Measurements from ENCODE around the gene RAB3IP. TPM values are rescaled to one million over a fixed set of nuclear protein-coding genes. Genes with fewer than 3 reads are reported as not detected.

RAB3IP gene
- total RNA-seq, 4 donors from 2014 or later: 58.2 to 83.3 (median 70.2) TPM

DNA sequence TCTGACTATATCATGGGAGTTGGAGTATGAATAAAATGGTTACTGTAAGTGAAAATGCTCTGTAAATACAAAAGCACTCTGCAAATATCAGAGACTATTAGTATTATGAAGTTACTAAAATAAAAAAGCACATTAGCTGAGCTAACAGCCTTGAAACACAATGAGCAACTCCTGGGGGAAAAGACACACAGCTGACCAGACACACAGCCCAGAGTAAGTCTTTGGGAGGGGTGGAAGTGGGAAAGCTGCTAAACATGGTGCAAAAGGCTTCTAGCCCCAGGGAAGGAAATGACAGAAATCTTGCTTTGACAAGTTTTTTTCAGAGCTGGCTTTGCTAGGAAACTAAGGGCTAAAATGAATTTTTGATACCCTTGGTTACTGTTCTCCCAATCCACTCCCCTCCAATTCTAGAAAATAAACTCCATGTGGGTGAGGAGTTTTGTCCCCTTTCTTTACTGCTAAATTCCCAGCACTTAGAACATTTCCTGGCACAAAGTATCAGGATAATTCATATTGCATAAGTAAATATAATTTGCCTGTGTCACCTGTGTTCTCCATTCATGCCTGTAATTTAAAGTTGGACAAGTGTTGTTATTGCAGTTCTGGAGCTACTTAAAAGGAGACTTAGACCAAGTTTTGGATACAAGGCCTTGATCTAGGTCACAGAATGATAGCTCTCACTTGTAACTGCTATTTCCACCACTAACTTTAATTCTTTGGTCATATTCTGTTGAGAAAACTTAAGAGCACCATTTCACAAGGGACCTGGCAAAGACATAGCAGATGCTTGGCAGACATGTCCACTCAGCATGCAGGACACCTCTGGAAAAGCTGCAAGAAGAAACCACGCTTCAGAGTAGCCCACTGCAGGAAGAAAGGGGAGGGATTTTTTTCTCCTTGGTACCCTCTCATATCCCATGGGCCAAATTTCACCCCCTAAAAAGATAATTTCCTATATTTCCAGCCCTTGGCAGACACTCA is 19.0 kb upstream of the RAB3IP start:
- TF ChIP-seq, protein P1, sequence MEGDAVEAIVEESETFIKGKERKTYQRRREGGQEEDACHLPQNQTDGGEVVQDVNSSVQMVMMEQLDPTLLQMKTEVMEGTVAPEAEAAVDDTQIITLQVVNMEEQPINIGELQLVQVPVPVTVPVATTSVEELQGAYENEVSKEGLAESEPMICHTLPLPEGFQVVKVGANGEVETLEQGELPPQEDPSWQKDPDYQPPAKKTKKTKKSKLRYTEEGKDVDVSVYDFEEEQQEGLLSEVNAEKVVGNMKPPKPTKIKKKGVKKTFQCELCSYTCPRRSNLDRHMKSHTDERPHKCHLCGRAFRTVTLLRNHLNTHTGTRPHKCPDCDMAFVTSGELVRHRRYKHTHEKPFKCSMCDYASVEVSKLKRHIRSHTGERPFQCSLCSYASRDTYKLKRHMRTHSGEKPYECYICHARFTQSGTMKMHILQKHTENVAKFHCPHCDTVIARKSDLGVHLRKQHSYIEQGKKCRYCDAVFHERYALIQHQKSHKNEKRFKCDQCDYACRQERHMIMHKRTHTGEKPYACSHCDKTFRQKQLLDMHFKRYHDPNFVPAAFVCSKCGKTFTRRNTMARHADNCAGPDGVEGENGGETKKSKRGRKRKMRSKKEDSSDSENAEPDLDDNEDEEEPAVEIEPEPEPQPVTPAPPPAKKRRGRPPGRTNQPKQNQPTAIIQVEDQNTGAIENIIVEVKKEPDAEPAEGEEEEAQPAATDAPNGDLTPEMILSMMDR (IDR thresholded peaks at IDR 0.05): no peak
- TF ChIP-seq POLR2A (IDR thresholded peaks at IDR 0.05): no peak
- H3K27ac ChIP-seq: no peak overlapping the region
- no peaks in the 10 kb centered on the region for H3K4me1 ChIP-seq
- no peak overlapping the region for H3K4me3 ChIP-seq
- no peaks in the 10 kb centered on the region for H3K9me3 ChIP-seq
- DNase-seq: no peak
- H3K36me3 ChIP-seq: no peaks in the 10 kb centered on the region
- no peaks in the 10 kb centered on the region for H3K27me3 ChIP-seq

DNA sequence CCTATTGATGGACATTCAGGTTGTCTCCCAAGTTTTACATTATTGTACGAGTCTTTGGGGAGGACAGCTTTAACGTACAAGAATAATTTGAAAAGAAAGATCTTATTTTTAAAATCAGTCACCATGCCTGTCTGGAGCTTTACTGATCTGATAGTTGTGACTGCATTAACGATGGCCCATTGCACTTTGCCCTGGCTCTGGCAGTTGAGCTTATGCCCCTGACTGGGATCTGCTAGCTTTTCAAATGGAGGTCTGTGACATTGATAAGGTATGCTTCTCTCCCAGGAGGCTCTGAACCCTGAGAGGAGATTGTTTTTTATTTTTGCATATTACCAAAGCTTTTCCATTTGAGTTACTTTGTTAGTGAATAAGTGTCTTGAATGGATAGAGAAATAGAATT is 17.9 kb upstream of the RAB3IP start:
- TF ChIP-seq, protein P1 (IDR thresholded peaks at IDR 0.05): no peak
- TF ChIP-seq POLR2A (IDR thresholded peaks at IDR 0.05): no peak
- Histone ChIP-seq H3K27ac (no peak overlapping the region), H3K4me1 (no peaks in the 10 kb centered on the region), H3K27me3 (no peaks in the 10 kb centered on the region), H3K9me3 (no peaks in the 10 kb centered on the region), H3K36me3 (no peaks in the 10 kb centered on the region), H3K4me3 (no peak overlapping the region)
- peak in 1 of 3 donors; percentile 51 for DNase-seq

DNA sequence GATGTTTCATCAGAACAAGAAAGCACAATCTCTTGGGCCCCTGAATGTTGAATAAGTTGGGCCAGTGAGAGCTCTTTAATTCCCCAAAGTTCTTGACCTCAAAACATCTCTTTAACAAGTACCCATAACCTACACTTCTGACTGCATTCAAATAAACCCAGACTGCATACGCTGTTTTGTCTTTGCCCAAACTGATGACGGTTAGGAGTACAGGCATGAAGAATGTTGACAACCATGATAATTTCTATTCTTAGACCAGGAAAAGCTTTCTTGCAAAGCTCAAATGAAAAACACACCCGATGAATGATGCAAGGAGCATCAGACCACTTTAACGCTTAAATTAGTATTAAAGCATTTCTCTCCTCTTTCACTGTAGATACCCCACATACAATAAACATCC is 11.7 kb upstream of the RAB3IP start:
- DNase-seq: no peak
- Histone ChIP-seq H3K4me3 (no peak overlapping the region), H3K36me3 (no peaks in the 10 kb centered on the region), H3K27ac (no peak overlapping the region), H3K27me3 (no peaks in the 10 kb centered on the region), H3K9me3 (no peaks in the 10 kb centered on the region), H3K4me1 (no peaks in the 10 kb centered on the region)
- TF ChIP-seq POLR2A (IDR thresholded peaks at IDR 0.05): no peak
- TF ChIP-seq, protein P1 (IDR thresholded peaks at IDR 0.05): no peak

DNA sequence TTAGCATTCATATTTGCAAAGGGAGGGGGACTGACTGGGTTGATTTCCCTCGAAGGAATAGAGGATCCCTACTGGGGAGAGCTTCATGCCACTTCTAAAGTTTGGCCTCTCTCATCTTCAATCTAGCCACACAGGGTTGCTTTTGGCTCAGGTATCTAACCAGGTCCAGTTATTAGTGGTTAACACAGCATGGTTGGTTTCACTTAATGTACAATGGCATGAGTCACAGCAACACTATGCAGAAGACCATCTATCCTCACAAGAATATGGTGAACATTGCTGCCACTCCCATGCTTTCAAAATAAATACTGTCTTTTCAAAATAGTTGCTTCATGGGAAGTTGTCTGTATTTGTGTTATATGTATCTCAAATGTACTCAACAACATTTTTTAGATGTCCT is 6.6 kb upstream of the RAB3IP start:
- TF ChIP-seq, protein P1 (IDR thresholded peaks at IDR 0.05): no peak
- TF ChIP-seq POLR2A (IDR thresholded peaks at IDR 0.05): no peak
- Histone ChIP-seq H3K27me3 (no peaks in the 10 kb centered on the region), H3K4me1 (no peaks in the 10 kb centered on the region), H3K9me3 (no peaks in the 10 kb centered on the region), H3K4me3 (no peak overlapping the region), H3K27ac (no peak overlapping the region), H3K36me3 (no peaks in the 10 kb centered on the region)
- DNase-seq: no peak

DNA sequence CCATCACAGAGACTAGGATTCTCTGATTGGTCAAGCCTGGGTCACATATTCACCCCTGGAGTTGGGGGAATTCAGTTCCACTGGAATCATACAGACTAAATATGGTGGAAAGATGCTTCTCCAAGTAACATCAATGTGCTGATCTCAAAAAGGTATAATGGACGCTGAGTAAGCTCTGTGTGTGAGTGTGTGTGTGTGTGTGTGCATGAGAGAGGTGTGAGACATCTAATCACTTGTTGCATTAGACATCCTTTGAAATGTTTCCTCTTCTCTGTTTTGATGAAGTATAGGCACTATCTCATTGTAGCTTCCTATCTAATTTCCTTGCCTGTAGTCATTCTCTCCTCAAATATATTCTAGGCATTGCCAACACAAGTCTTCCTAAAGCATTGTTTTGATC is 5.0 kb upstream of the RAB3IP start:
- DNase-seq: no peak
- Histone ChIP-seq H3K9me3 (no peaks in the 10 kb centered on the region), H3K27me3 (no peaks in the 10 kb centered on the region), H3K36me3 (no peaks in the 10 kb centered on the region), H3K27ac (no peak overlapping the region), H3K4me3 (no peak overlapping the region), H3K4me1 (no peaks in the 10 kb centered on the region)
- no peak for TF ChIP-seq POLR2A (IDR thresholded peaks at IDR 0.05)
- TF ChIP-seq, protein P1 (IDR thresholded peaks at IDR 0.05): no peak
